ENCODE data around the gene PABPN1L.

DNA sequence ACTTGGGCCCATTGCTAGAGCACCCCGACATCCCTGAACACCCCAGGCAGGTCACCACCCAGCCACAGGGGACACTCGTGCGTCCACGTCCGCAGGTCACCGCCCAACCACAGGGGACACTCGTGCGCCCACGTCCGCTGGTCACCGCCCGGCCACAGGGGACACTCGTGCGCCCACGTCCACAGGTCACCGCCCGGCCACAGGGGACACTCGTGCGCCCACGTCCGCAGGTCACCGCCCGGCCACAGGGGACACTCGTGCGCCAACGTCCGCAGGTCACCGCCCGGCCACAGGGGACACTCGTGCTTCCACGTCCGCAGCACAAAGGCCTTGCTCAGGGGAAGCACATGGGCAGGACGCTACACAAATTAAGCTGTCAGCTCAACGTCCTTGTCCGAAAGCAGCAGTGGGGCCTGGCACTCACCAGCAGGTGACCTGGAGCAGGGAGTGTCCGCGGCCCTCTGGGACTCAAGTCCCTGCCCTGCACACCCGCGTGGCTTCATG lies 27.4 kb downstream of the PABPN1L start:
- TF ChIP-seq, protein P1, sequence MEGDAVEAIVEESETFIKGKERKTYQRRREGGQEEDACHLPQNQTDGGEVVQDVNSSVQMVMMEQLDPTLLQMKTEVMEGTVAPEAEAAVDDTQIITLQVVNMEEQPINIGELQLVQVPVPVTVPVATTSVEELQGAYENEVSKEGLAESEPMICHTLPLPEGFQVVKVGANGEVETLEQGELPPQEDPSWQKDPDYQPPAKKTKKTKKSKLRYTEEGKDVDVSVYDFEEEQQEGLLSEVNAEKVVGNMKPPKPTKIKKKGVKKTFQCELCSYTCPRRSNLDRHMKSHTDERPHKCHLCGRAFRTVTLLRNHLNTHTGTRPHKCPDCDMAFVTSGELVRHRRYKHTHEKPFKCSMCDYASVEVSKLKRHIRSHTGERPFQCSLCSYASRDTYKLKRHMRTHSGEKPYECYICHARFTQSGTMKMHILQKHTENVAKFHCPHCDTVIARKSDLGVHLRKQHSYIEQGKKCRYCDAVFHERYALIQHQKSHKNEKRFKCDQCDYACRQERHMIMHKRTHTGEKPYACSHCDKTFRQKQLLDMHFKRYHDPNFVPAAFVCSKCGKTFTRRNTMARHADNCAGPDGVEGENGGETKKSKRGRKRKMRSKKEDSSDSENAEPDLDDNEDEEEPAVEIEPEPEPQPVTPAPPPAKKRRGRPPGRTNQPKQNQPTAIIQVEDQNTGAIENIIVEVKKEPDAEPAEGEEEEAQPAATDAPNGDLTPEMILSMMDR (IDR thresholded peaks at IDR 0.05; ENCODE audit: control extremely low read depth in 1 of 3, insufficient read depth in 1 of 3, low read depth in 1 of 3, low read length in 3 of 3): peak; percentile 5 to 90 (median 57)
- no peak for TF ChIP-seq CEBPB (IDR thresholded peaks at IDR 0.05; ENCODE audit: low read depth, low read length)
- TF ChIP-seq SP2 (IDR thresholded peaks at IDR 0.05; ENCODE audit: low read length): no peak
- TF ChIP-seq HDAC6 (IDR thresholded peaks at IDR 0.05; ENCODE audit: low read depth, low read length): no peak
- TF ChIP-seq EGR1 (IDR thresholded peaks at IDR 0.05; ENCODE audit: borderline replicate concordance, low read depth, low read length): peak; percentile 92
- TF ChIP-seq JUND (IDR thresholded peaks at IDR 0.05; ENCODE audit: low read length): no peak
- no peak for TF ChIP-seq EP300 (IDR thresholded peaks at IDR 0.05; ENCODE audit: borderline replicate concordance in 1 of 2, low read depth in 2 of 2, low read length in 2 of 2)
- TF ChIP-seq POLR2A (IDR thresholded peaks at IDR 0.05; ENCODE audit: control extremely low read depth in 1 of 2, low read depth in 2 of 2, low read length in 2 of 2): no peak
- TF ChIP-seq RAD21 (IDR thresholded peaks at IDR 0.05 in 1 of 2, conservative IDR thresholded peaks at IDR 0.05 in 1 of 2; ENCODE audit: low read depth in 2 of 2, low read length in 2 of 2): 0 out of 4 replicates have a peak, but pooled peaks of 1 of the 2 experiments have one; percentile 11

Measured in H1 (cell line).